ENCODE results near the gene C15orf61.

Gene C15orf61

DNA sequence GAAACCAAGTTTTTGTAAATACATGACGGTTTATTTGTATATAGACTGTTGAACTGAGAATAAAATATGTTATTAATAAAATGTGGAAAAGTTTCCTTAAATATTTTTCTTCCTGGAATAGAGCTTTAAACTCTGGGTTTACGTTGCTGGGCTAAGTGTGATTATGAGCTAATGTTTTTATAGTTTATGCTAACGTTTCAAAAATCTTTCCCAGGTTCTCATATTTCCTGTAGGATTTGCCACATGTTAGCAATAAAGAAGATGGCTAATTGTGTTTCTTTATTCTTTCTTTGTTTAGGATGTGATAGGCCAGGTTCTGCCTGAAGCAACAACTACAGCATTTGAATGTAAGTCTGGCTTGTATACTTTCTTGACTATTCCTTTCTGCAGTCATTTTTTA, 28.8 kb downstream of the C15orf61 start (continued):
- peak; percentile 92 for TF ChIP-seq PRDM10 (tag by site-specific recombination; IDR thresholded peaks at IDR 0.05)
- peak; percentile 82 for TF ChIP-seq IKZF3 (tag by site-specific recombination; IDR thresholded peaks at IDR 0.05)
- TF ChIP-seq ZNF26 (tag by site-specific recombination; IDR thresholded peaks at IDR 0.05), result no peak
- peak; percentile 48; the same call in 1 of the 2 replicates for TF ChIP-seq WT1 (tag by site-specific recombination; IDR thresholded peaks at IDR 0.05)
- TF ChIP-seq ZNF426 (tag by site-specific recombination; IDR thresholded peaks at IDR 0.05), result no peak
- no peak for TF ChIP-seq ZNF596 (tag by site-specific recombination; IDR thresholded peaks at IDR 0.05)
- TF ChIP-seq, protein P1, sequence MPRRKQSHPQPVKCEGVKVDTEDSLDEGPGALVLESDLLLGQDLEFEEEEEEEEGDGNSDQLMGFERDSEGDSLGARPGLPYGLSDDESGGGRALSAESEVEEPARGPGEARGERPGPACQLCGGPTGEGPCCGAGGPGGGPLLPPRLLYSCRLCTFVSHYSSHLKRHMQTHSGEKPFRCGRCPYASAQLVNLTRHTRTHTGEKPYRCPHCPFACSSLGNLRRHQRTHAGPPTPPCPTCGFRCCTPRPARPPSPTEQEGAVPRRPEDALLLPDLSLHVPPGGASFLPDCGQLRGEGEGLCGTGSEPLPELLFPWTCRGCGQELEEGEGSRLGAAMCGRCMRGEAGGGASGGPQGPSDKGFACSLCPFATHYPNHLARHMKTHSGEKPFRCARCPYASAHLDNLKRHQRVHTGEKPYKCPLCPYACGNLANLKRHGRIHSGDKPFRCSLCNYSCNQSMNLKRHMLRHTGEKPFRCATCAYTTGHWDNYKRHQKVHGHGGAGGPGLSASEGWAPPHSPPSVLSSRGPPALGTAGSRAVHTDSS (tag by site-specific recombination; IDR thresholded peaks at IDR 0.05), result no peak
- TF ChIP-seq, protein P2, sequence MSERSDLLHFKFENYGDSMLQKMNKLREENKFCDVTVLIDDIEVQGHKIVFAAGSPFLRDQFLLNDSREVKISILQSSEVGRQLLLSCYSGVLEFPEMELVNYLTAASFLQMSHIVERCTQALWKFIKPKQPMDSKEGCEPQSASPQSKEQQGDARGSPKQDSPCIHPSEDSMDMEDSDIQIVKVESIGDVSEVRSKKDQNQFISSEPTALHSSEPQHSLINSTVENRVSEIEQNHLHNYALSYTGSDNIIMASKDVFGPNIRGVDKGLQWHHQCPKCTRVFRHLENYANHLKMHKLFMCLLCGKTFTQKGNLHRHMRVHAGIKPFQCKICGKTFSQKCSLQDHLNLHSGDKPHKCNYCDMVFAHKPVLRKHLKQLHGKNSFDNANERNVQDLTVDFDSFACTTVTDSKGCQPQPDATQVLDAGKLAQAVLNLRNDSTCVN (tag by site-specific recombination; optimal IDR thresholded peaks at IDR 0.05), result no peak
- TF ChIP-seq ZBTB44 (tag by site-specific recombination; IDR thresholded peaks at IDR 0.05), result peak; percentile 64; the same call in 1 of the 2 replicates
- TF ChIP-seq YY2 (tag by site-specific recombination; IDR thresholded peaks at IDR 0.05), result no peak
- TF ChIP-seq PRDM6 (tag by site-specific recombination; IDR thresholded peaks at IDR 0.05), result peak; percentile 98
- TF ChIP-seq ZNF677 (tag by site-specific recombination; IDR thresholded peaks at IDR 0.05), result no peak
- TF ChIP-seq ZNF362 (tag by site-specific recombination; IDR thresholded peaks at IDR 0.05), result 0 out of 2 replicates have a peak, but pooled peaks have one; percentile 14
- TF ChIP-seq KLF16 (tag by site-specific recombination; IDR thresholded peaks at IDR 0.05), result no peak
- TF ChIP-seq ZNF266 (tag by site-specific recombination; IDR thresholded peaks at IDR 0.05; ENCODE audit: low read depth), result peak; percentile 51; the same call in 1 of the 2 replicates
- TF ChIP-seq, protein P3, sequence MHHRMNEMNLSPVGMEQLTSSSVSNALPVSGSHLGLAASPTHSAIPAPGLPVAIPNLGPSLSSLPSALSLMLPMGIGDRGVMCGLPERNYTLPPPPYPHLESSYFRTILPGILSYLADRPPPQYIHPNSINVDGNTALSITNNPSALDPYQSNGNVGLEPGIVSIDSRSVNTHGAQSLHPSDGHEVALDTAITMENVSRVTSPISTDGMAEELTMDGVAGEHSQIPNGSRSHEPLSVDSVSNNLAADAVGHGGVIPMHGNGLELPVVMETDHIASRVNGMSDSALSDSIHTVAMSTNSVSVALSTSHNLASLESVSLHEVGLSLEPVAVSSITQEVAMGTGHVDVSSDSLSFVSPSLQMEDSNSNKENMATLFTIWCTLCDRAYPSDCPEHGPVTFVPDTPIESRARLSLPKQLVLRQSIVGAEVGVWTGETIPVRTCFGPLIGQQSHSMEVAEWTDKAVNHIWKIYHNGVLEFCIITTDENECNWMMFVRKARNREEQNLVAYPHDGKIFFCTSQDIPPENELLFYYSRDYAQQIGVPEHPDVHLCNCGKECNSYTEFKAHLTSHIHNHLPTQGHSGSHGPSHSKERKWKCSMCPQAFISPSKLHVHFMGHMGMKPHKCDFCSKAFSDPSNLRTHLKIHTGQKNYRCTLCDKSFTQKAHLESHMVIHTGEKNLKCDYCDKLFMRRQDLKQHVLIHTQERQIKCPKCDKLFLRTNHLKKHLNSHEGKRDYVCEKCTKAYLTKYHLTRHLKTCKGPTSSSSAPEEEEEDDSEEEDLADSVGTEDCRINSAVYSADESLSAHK (tag by site-specific recombination; IDR thresholded peaks at IDR 0.05), result 0 out of 2 replicates have a peak, but pooled peaks have one; percentile 59
- TF ChIP-seq ZNF10 (tag by site-specific recombination; IDR thresholded peaks at IDR 0.05), result no peak
- TF ChIP-seq ZBTB49 (tag by site-specific recombination; IDR thresholded peaks at IDR 0.05; ENCODE audit: low read depth), result no peak
- TF ChIP-seq, protein P4, sequence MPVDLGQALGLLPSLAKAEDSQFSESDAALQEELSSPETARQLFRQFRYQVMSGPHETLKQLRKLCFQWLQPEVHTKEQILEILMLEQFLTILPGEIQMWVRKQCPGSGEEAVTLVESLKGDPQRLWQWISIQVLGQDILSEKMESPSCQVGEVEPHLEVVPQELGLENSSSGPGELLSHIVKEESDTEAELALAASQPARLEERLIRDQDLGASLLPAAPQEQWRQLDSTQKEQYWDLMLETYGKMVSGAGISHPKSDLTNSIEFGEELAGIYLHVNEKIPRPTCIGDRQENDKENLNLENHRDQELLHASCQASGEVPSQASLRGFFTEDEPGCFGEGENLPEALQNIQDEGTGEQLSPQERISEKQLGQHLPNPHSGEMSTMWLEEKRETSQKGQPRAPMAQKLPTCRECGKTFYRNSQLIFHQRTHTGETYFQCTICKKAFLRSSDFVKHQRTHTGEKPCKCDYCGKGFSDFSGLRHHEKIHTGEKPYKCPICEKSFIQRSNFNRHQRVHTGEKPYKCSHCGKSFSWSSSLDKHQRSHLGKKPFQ (tag by site-specific recombination; IDR thresholded peaks at IDR 0.05), result peak; percentile 51; the same call in 1 of the 2 replicates
